Measurements from ENCODE around the gene NEK4.

The NEK4 gene

DNA sequence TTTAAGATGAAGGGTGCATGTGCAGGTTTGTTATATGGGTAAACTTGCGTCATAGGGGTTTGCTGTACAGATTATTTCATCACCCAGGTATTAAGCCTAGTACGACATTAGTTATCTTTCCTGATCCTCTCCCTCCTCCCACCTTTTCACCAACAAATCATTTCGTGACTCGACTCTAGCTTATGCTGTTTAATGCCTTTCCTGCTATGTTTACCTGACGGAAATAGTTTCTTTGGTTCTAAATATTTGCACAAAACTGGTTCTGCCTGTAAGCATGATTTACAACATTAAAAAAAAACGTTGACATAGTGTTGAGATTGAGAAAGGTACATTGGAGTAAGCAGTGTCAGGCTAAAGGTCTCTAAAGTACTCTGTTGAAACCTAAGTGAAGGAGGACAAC lies 82.5 kb downstream of the NEK4 start:
- H2AFZ ChIP-seq (ENCODE audit: low read depth) = no peak overlapping the region
- H4K20me1 ChIP-seq (ENCODE audit: insufficient read depth) = no peaks in the 10 kb centered on the region
- H3K4me3 ChIP-seq (IDR thresholded peaks at IDR 0.05; ENCODE audit: insufficient read depth, low read depth, low read length) = no peak overlapping the region
- no peak overlapping the region; the same call in 1 of the 2 replicates for H3K27ac ChIP-seq
- H3K4me1 ChIP-seq (ENCODE audit: low read depth, poor library complexity, severe bottlenecking) = peaks cover 71% of the 10 kb centered on the region
- H3K4me2 ChIP-seq = peak overlapping the region; percentile 95; the same call in 1 of the 2 replicates
- H3K36me3 ChIP-seq (ENCODE audit: insufficient read depth) = peaks cover 17% of the 10 kb centered on the region; the same call in 1 of the 2 replicates
- H3K79me2 ChIP-seq (ENCODE audit: insufficient read depth, low read depth) = peaks cover 69% of the 10 kb centered on the region
- H3K27me3 ChIP-seq (ENCODE audit: insufficient read depth, low read depth) = no peaks in the 10 kb centered on the region
- no peak overlapping the region for H3K9ac ChIP-seq
- no peak for TF ChIP-seq CTCF (conservative IDR thresholded peaks at IDR 0.05; ENCODE audit: low read depth, low read length)

DNA sequence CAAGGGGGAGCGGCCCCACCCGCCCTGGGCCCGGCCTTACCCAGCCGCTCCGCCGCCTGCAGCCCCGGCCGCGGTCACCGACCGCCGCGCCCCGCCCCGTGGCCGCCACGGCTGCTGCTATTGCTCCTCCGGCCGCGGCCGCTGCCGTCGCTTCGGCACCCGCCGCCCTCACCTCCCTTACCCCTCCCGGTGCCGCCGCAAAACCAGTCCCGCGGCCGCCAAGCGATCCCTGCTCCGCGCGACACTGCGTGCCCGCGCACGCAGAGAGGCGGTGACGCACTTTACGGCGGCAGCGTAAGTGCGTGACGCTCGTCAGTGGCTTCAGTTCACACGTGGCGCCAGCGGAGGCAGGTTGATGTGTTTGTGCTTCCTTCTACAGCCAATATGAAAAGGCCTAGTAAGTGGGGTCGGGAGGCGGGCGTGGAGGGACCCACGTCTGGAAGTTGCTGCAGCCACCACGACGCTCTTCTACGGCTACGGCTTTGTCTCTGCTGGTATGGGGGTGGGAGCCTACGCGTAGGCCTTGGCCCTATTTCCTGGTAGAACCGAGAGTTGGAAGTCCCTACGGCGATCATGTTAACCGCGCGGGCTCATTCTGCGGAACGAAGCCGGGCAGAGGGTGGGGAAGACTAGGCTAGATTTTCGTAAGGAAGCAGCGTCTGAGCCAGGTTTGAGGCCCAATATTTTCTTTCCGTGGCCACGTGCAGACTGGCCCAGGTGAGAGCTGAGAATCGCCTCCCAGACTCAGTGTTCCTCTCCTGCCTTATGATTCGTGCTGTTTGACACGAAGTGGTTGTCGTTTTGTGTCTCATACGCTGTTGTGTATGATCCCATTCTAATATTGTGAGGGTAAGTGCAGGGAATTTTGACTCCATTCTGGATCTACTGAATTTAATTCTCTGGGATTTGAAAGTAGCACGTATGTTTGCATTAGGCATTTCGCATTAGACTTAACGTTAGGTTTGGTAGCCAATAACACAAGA lies 84.7 kb downstream of the NEK4 start, which contains the start of the genes GNL3 and PBRM1:
TSS of gene GNL3 (plus strand) at position 324 of the 983 bp plus-strand sequence. CDS start at position 385, 61 bp downstream.
TSS of gene PBRM1 (minus strand) at position 205 of the 983 bp plus-strand sequence.
- peak within 1 kb of the TSS; percentile 96 for H3K27ac ChIP-seq
- H2AFZ ChIP-seq (ENCODE audit: low read depth) = peak within 1 kb of the TSS; percentile 30
- peak within 1 kb of the TSS; percentile 71 for H3K4me3 ChIP-seq (IDR thresholded peaks at IDR 0.05; ENCODE audit: insufficient read depth, low read depth, low read length)
- H4K20me1 ChIP-seq (ENCODE audit: insufficient read depth) = no peaks in the 10 kb centered on the region
- H3K79me2 ChIP-seq (ENCODE audit: insufficient read depth, low read depth) = peaks cover 78% of the 10 kb centered on the region
- H3K9ac ChIP-seq = peak within 1 kb of the TSS; percentile 89
- H3K36me3 ChIP-seq (ENCODE audit: insufficient read depth) = peaks cover 17% of the 10 kb centered on the region; the same call in 1 of the 2 replicates
- H3K4me2 ChIP-seq = peak within 1 kb of the TSS; percentile 95
- H3K4me1 ChIP-seq (ENCODE audit: low read depth, poor library complexity, severe bottlenecking) = peaks cover 68% of the 10 kb centered on the region
- no peak for TF ChIP-seq CTCF (conservative IDR thresholded peaks at IDR 0.05; ENCODE audit: low read depth, low read length)
- H3K27me3 ChIP-seq (ENCODE audit: insufficient read depth, low read depth) = no peaks in the 10 kb centered on the region

GRCh38 chr3:52685285-52685708 lies 85.4 kb downstream of the NEK4 start:
- Histone ChIP-seq H3K4me1 (ENCODE audit: low read depth, poor library complexity, severe bottlenecking) (peaks cover 64% of the 10 kb centered on the region), H3K4me3 (IDR thresholded peaks at IDR 0.05; ENCODE audit: insufficient read depth, low read depth, low read length) (no peak overlapping the region), H2AFZ (ENCODE audit: low read depth) (peak overlapping the region; percentile 30; the same call in 1 of the 2 replicates), H3K27me3 (ENCODE audit: insufficient read depth, low read depth) (no peaks in the 10 kb centered on the region), H3K27ac (peak overlapping the region; percentile 96), H3K36me3 (ENCODE audit: insufficient read depth) (peaks cover 17% of the 10 kb centered on the region; the same call in 1 of the 2 replicates), H3K4me2 (peak overlapping the region; percentile 88), H3K79me2 (ENCODE audit: insufficient read depth, low read depth) (peaks cover 72% of the 10 kb centered on the region), H4K20me1 (ENCODE audit: insufficient read depth) (no peaks in the 10 kb centered on the region), H3K9ac (peak overlapping the region; percentile 89)
- TF ChIP-seq CTCF (conservative IDR thresholded peaks at IDR 0.05; ENCODE audit: low read depth, low read length) = no peak

GRCh38 chr3:52684184-52684583 lies 86.6 kb downstream of the NEK4 start:
- H3K4me1 ChIP-seq (ENCODE audit: low read depth, poor library complexity, severe bottlenecking) = peaks cover 64% of the 10 kb centered on the region

More at GRCh38 chr3:52684184-52684583, 86.6 kb downstream of the NEK4 start:
- Histone ChIP-seq H3K27me3 (ENCODE audit: insufficient read depth, low read depth) (no peaks in the 10 kb centered on the region), H3K27ac (peak overlapping the region; percentile 96; the same call in 1 of the 2 replicates), H3K9ac (no peak overlapping the region), H2AFZ (ENCODE audit: low read depth) (no peak overlapping the region), H3K36me3 (ENCODE audit: insufficient read depth) (peaks cover 10% of the 10 kb centered on the region; the same call in 1 of the 2 replicates), H3K4me3 (IDR thresholded peaks at IDR 0.05; ENCODE audit: insufficient read depth, low read depth, low read length) (no peak overlapping the region), H3K4me2 (peak overlapping the region; percentile 88), H3K79me2 (ENCODE audit: insufficient read depth, low read depth) (peaks cover 62% of the 10 kb centered on the region), H4K20me1 (ENCODE audit: insufficient read depth) (no peaks in the 10 kb centered on the region)
- no peak for TF ChIP-seq CTCF (conservative IDR thresholded peaks at IDR 0.05; ENCODE audit: low read depth, low read length)

Measured in KMS-11 (cell line).